HepG2 (cell line): ENCODE results near the gene PPP1R9B. TPM values are rescaled to one million over a fixed set of nuclear protein-coding genes. Genes with fewer than 3 reads are reported as not detected.

ENCODE experiments used
- ATAC-seq: fragments of 200-7000 bp; cut with Tn5 transposase; 3 replicates; pipeline ENCODE4 v1.9.1; 2020; ENCODE audit warnings: mild to moderate bottlenecking, moderate library complexity
- BruUV-seq: library from RNA; stranded (reverse); fragments of 400-500 nt; replicated peaks from 2 replicates; lab custom pipeline; 2021; lab: Mats Ljungman, UMichigan
- CTCF ChIA-PET: fragments of 300-600 bp; formaldehyde crosslinking; extraction: SDS; loops from one replicate; lab custom pipeline; 2021; ENCODE audit warnings: low total read pairs, inconsistent platforms, low intra/inter-chr PET ratio; lab: Yijun Ruan, JAX
- POLR2A ChIA-PET: fragments of 350-600 bp; sonication (Branson Sonifier 250); formaldehyde crosslinking; loops from one replicate; lab custom pipeline; 2020; ENCODE audit warnings: antibody characterized with exemption, inconsistent platforms; lab: Yijun Ruan, JAX
- DNase-seq: peaks from one replicate; pipeline ENCODE4 v3.0.0-alpha.2; 2015; ENCODE audit warnings: low spot score
- FAIRE-seq: peaks from 3 replicates; lab custom pipeline; 2011; peaks lifted over from hg19 to GRCh38; lab: Jason Lieb, UNC
- H2AFZ ChIP-seq: one replicate; pipeline ENCODE4 v1.6.1; 2011; ENCODE audit warnings: low read length, inconsistent platforms
- H3K27ac ChIP-seq: fragments of 300-600 bp; 3 replicates; pipeline ENCODE4 v1.8.0; 2011; ENCODE audit warnings: mixed run types, mild to moderate bottlenecking, mixed read lengths, low read length, inconsistent platforms; ENCODE audit not compliant: insufficient read depth; ENCODE audit errors: extremely low read length
- H3K27me3 ChIP-seq, 2 experiments: fragments of 200-600 bp in 1 of 2; 2 replicates in 1 of 2; 3 replicates in 1 of 2; pipeline versions ENCODE4 v1.6.0 to v1.8.0; 2011; ENCODE audit warnings: low read length in 2 of 2, mild to moderate bottlenecking in 2 of 2, moderate library complexity in 2 of 2, inconsistent platforms in 1 of 2; ENCODE audit not compliant: insufficient read depth in 2 of 2, control insufficient read depth in 1 of 2
- H3K36me3 ChIP-seq, 2 experiments: fragments of 200-600 bp in 1 of 2; replicated peaks in 1 of 2; 2 replicates in 1 of 2; 3 replicates in 1 of 2; pipeline versions ENCODE4 v1.5.1 to v1.8.0; 2011; ENCODE audit warnings: low read length in 2 of 2, inconsistent platforms in 1 of 2; ENCODE audit not compliant: insufficient read depth in 2 of 2, control insufficient read depth in 1 of 2
- H3K4me1 ChIP-seq: 2 replicates; pipeline ENCODE4 v1.5.1; 2012; ENCODE audit warnings: low read length, inconsistent platforms; ENCODE audit not compliant: insufficient read depth
- H3K4me2 ChIP-seq: 2 replicates; pipeline ENCODE4 v1.6.0; 2011; ENCODE audit warnings: low read depth, low read length, inconsistent platforms
- H3K4me3 ChIP-seq, 3 experiments: fragments of 200-600 bp in 1 of 3; sonication (generic), shearing (Covaris generic) in 1 of 3; replicated peaks in 1 of 3; 2 replicates each; pipeline ENCODE4 v1.5.1; 2011 to 2016; ENCODE audit warnings: low read length in 3 of 3, inconsistent platforms in 2 of 3, low read depth in 2 of 3, mild to moderate bottlenecking in 2 of 3, control low read depth in 1 of 3, mixed read lengths in 1 of 3; ENCODE audit not compliant: insufficient read depth in 1 of 3
- H3K79me2 ChIP-seq: one replicate; pipeline ENCODE4 v1.6.1; 2011; ENCODE audit warnings: low read length, inconsistent platforms; ENCODE audit not compliant: insufficient read depth
- H3K9ac ChIP-seq: 2 replicates; pipeline ENCODE4 v1.6.0; 2011; ENCODE audit warnings: mild to moderate bottlenecking, low read depth, low read length, inconsistent platforms; ENCODE audit not compliant: insufficient read depth
- H3K9me3 ChIP-seq: 2 replicates; pipeline ENCODE4 v1.5.1; 2012; ENCODE audit warnings: mild to moderate bottlenecking, low read length
- H4K20me1 ChIP-seq: 2 replicates; pipeline ENCODE4 v1.6.0; 2011; ENCODE audit warnings: inconsistent platforms, mild to moderate bottlenecking, low read length, moderate library complexity; ENCODE audit not compliant: insufficient read depth
- AFF4 ChIP-seq: sonication (generic); formaldehyde crosslinking; IDR thresholded peaks from 2 replicates; pipeline ENCODE4 v1.4.0; 2020; ENCODE audit warnings: missing genetic modification reagents
- CBX1 ChIP-seq: IDR thresholded peaks from one replicate; pipeline ENCODE4 v1.6.1; 2016; ENCODE audit warnings: antibody characterized with exemption, low read depth
- GATAD2A ChIP-seq: IDR thresholded peaks from 2 replicates; pipeline ENCODE4 v1.6.1; 2016
- MYNN ChIP-seq: sonication (generic); formaldehyde crosslinking; IDR thresholded peaks from 2 replicates; pipeline ENCODE4 v1.4.0; 2020; ENCODE audit warnings: mild to moderate bottlenecking, low read depth, missing genetic modification reagents
- NFIB ChIP-seq: sonication (generic); formaldehyde crosslinking; IDR thresholded peaks from 2 replicates; pipeline ENCODE4 v1.9.0; 2021; ENCODE audit warnings: missing genetic modification reagents, mild to moderate bottlenecking, borderline replicate concordance
- SIX1 ChIP-seq: sonication (generic); formaldehyde crosslinking; IDR thresholded peaks from 2 replicates; pipeline ENCODE4 v1.4.0; 2020; ENCODE audit warnings: missing genetic modification reagents, borderline replicate concordance
- SOX13 ChIP-seq, 3 experiments: fragments of 450-650 bp in 1 of 3; sonication (generic) in 1 of 3; formaldehyde crosslinking in 1 of 3; IDR thresholded peaks in 2 of 3; conservative IDR thresholded peaks in 1 of 3; 2 replicates each; pipeline versions ENCODE4 v1.5.0 to v1.6.1; 2016 to 2020; ENCODE audit warnings: antibody characterized with exemption in 1 of 3, mild to moderate bottlenecking in 1 of 3, missing compliant biosample characterization in 1 of 3, missing genetic modification reagents in 1 of 3, moderate library complexity in 1 of 3
- SOX6 ChIP-seq, 2 experiments: fragments of 450-650 bp in 1 of 2; sonication (generic) in 1 of 2; formaldehyde crosslinking in 1 of 2; IDR thresholded peaks; 2 replicates each; pipeline versions ENCODE4 v1.4.0 to v1.6.1; 2017 to 2020; ENCODE audit warnings: antibody characterized with exemption in 1 of 2, mild to moderate bottlenecking in 1 of 2, missing genetic modification reagents in 1 of 2
- TAF1 ChIP-seq: sonication (generic); formaldehyde crosslinking; IDR thresholded peaks from 2 replicates; pipeline ENCODE4 v1.4.0; 2020; ENCODE audit warnings: missing genetic modification reagents
- ZBTB26 ChIP-seq: IDR thresholded peaks from 2 replicates; pipeline ENCODE4 v1.6.1; 2016; ENCODE audit warnings: missing compliant biosample characterization, missing genetic modification reagents, borderline replicate concordance
- ZBTB7A ChIP-seq: sonication (generic); formaldehyde crosslinking; IDR thresholded peaks from 2 replicates; pipeline ENCODE4 v1.8.0; 2022; ENCODE audit warnings: mild to moderate bottlenecking, missing genetic modification reagents
- ZNF263 ChIP-seq: sonication (generic); formaldehyde crosslinking; IDR thresholded peaks from 2 replicates; pipeline ENCODE4 v1.4.0; 2020; ENCODE audit warnings: missing genetic modification reagents
- ZNF577 ChIP-seq: sonication (generic); formaldehyde crosslinking; IDR thresholded peaks from 2 replicates; pipeline ENCODE4 v1.4.0; 2020; ENCODE audit warnings: mild to moderate bottlenecking, low read depth, missing genetic modification reagents, borderline replicate concordance
- ZNF790 ChIP-seq: sonication (generic); formaldehyde crosslinking; IDR thresholded peaks from 2 replicates; pipeline ENCODE4 v1.8.0; 2022; ENCODE audit warnings: missing genetic modification reagents, mild to moderate bottlenecking, borderline replicate concordance
- ZSCAN21 ChIP-seq: sonication (generic); formaldehyde crosslinking; IDR thresholded peaks from 2 replicates; pipeline ENCODE4 v1.8.0; 2022; ENCODE audit warnings: mild to moderate bottlenecking, missing genetic modification reagents, moderate library complexity, borderline replicate concordance
- WGBS: methylation state at CpG from one replicate; pipeline ENCODE4 v1.1.6; 2017; ENCODE audit warnings: low lambda C conversion rate; 5-methylcytosine and 5-hydroxymethylcytosine counted together
- in situ Hi-C: cut with HindIII; loops from 2 replicates; pipeline ENCODE4 v1.10.0; 2017; ENCODE audit warnings: low pct_unique_long_range_greater_than_20kb; ENCODE audit not compliant: extremely low pct_ligation_motif_present
- intact Hi-C: fragments of 100-400 bp; cut with micrococcal nuclease; formaldehyde crosslinking; loops from one replicate; pipeline ENCODE4 v1.10.0; 2022; ENCODE audit not compliant: unreplicated experiment
- polyA plus RNA-seq, 8 experiments: library from polyadenylated mRNA; depleted of rRNA in 3 of 8; stranded (reverse) in 7 of 8; unstranded in 1 of 8; fragments of >200 nt; fragmentation: Illumina TruSeq in 4 of 8; extraction: Trizol in 4 of 8; gene quantifications; 2 replicates each; pipeline versions ENCODE4 v1.2.1 to v1.2.3, GENCODE V29; 2011 to 2016; ENCODE audit warnings: low read depth in 4 of 8, missing spikeins in 1 of 8, mixed read lengths in 1 of 8; ENCODE audit not compliant: insufficient read depth in 1 of 8
- total RNA-seq, 5 experiments: library from RNA; depleted of rRNA; stranded (reverse); fragments of >200 nt; fragmentation: Illumina TruSeq; extraction: Trizol; gene quantifications; 2 replicates each; pipeline ENCODE4 v1.2.3, GENCODE V29; 2016; ENCODE audit warnings: low read depth in 1 of 5
- TF ChIP-seq, protein P1 (sequence below): sonication (generic); formaldehyde crosslinking; conservative IDR thresholded peaks from 2 replicates; pipeline ENCODE4 v1.4.0; 2020; ENCODE audit warnings: missing genetic modification reagents

PPP1R9B gene
- total and polyA plus RNA-seq, 2 of the 13 experiments (the other 11 are each of a cell fraction or from before 2014, with no cell fraction given), result 9.4 to 15.8 TPM

DNA sequence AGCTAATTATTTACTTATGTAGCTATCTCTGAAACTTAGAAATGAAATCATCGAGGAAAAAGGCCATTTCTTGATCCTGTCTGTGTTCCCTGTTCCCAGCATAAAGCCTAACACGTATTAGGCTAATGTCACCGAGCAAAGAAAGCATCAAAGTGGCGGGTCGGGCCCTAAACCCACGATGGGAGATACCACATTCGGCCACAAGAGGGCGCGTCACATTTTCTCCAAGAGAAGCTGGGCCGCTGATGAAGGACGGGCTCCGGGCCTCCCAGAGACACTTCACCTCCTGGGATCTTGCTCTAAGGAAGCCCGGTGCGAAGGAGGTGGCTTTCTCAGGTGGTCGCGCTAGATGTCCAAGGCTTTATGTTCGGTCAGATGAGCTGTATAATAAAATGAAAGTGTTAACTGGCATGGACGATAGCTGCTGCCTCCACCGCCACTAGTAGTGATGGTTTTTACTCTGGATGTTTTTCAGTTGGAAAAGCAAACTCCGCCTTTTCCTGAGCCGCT lies 56.2 kb downstream of the PPP1R9B start:
- peak overlapping the region; percentile 48 for H3K9ac ChIP-seq
- peak overlapping the region; percentile 95 for H2AFZ ChIP-seq
- ATAC-seq, result peak; percentile 70
- under 1% methylated on average over 19 of the region's 21 CpGs for WGBS
- CTCF ChIA-PET, result interaction anchor here (1.1 to 2.1 kb wide), 8 partner anchors 15 to 203 kb away, joined by 3 to 15 read pairs (median 6); partner anchors contain the start of gene PPP1R9B
- H3K36me3 ChIP-seq, result peaks cover 0 to 4% of the 10 kb centered on the region in 2 experiments; a peak in 1 of 5 replicates
- H3K79me2 ChIP-seq, result peaks cover 6% of the 10 kb centered on the region
- in situ Hi-C loops, result no loop called here
- no peaks in the 10 kb centered on the region for H3K9me3 ChIP-seq
- peaks cover 4 to 23% of the 10 kb centered on the region in 2 experiments; a peak in 4 of 5 replicates for H3K27me3 ChIP-seq
- no TSS peak for BruUV-seq
- H4K20me1 ChIP-seq, result no peaks in the 10 kb centered on the region
- DNase-seq, result peak; percentile 81
- POLR2A ChIA-PET, result interaction anchor here (0.8 to 1.9 kb wide), 7 partner anchors 8 to 58 kb away, joined by 3 to 10 read pairs (median 4); no protein-coding TSS in a partner anchor
- H3K27ac ChIP-seq, result peak overlapping the region; percentile 25
- intact Hi-C loops, result loop anchor here (1.0 to 2.0 kb wide), 3 partner anchors 17 to 203 kb away; no protein-coding TSS in a partner anchor
- H3K4me2 ChIP-seq, result peak overlapping the region; percentile 100
- peak; percentile 92 for FAIRE-seq
- H3K4me1 ChIP-seq, result peaks cover 18% of the 10 kb centered on the region
- H3K4me3 ChIP-seq, result peak overlapping the region; percentile 68 to 87 (median 77)
- no peak for TF ChIP-seq ZSCAN21 (CRISPR knock-in tag)
- no peak for TF ChIP-seq SOX6 (IDR thresholded peaks at IDR 0.05)
- TF ChIP-seq SOX6 (CRISPR knock-in tag; IDR thresholded peaks at IDR 0.05), result no peak
- no peak for TF ChIP-seq AFF4 (CRISPR knock-in tag)
- TF ChIP-seq GATAD2A (CRISPR knock-in tag), result peak; percentile 59
- 0 out of 2 replicates have a peak, but pooled peaks have one; percentile 34 for TF ChIP-seq ZBTB26 (CRISPR knock-in tag)
- TF ChIP-seq NFIB (CRISPR knock-in tag), result no peak
- TF ChIP-seq SIX1, result no peak
- TF ChIP-seq ZBTB7A, result no peak
- no peak for TF ChIP-seq ZNF790 (CRISPR knock-in tag)
- TF ChIP-seq SOX13 (IDR thresholded peaks at IDR 0.05), result no peak
- peak in 1 of 2 experiments; percentile 41; a peak in 2 of 4 replicates for TF ChIP-seq SOX13 (CRISPR knock-in tag; conservative IDR thresholded peaks at IDR 0.05 in 1 of 2, IDR thresholded peaks at IDR 0.05 in 1 of 2)
- no peak for TF ChIP-seq ZNF577 (CRISPR knock-in tag)
- no peak for TF ChIP-seq MYNN (CRISPR knock-in tag)
- TF ChIP-seq TAF1 (CRISPR knock-in tag), result no peak
- TF ChIP-seq, protein P1, sequence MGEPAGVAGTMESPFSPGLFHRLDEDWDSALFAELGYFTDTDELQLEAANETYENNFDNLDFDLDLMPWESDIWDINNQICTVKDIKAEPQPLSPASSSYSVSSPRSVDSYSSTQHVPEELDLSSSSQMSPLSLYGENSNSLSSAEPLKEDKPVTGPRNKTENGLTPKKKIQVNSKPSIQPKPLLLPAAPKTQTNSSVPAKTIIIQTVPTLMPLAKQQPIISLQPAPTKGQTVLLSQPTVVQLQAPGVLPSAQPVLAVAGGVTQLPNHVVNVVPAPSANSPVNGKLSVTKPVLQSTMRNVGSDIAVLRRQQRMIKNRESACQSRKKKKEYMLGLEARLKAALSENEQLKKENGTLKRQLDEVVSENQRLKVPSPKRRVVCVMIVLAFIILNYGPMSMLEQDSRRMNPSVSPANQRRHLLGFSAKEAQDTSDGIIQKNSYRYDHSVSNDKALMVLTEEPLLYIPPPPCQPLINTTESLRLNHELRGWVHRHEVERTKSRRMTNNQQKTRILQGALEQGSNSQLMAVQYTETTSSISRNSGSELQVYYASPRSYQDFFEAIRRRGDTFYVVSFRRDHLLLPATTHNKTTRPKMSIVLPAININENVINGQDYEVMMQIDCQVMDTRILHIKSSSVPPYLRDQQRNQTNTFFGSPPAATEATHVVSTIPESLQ (CRISPR knock-in tag), result no peak
- TF ChIP-seq CBX1, result no peak
- 0 out of 2 replicates have a peak, but pooled peaks have one; percentile 28 for TF ChIP-seq ZNF263 (CRISPR knock-in tag)
